Fibroblast of skin of left biceps (primary cell): ENCODE data around the gene TEAD3.
"Not testable (repeated sequence)": the region's sequence is repeated elsewhere in the genome, so short reads cannot be mapped to it uniquely, and the experiment has no call there.

ENCODE experiments used
- DNase-seq, 2 experiments: peaks; one replicate each; pipeline ENCODE4 v3.0.0-alpha.2; 2013; ENCODE audit warnings: low read depth in 2 of 2

TEAD3 gene

GRCh38 chr6:35496841-35497570, at the start of gene TEAD3:
TSS of gene TEAD3 (minus strand) at chr6:35497079.
- DNase-seq: no peak

GRCh38 chr6:35544769-35545361, 48.0 kb upstream of the TEAD3 start:
- no peak for DNase-seq

GRCh38 chr6:35543459-35544193, 46.7 kb upstream of the TEAD3 start:
- no peak for DNase-seq

GRCh38 chr6:35541836-35542235, 45.0 kb upstream of the TEAD3 start:
- no peak for DNase-seq

GRCh38 chr6:35539223-35539622, 42.3 kb upstream of the TEAD3 start:
- no peak for DNase-seq

GRCh38 chr6:35535847-35536246, 39.0 kb upstream of the TEAD3 start:
- not testable (repeated sequence) for DNase-seq

DNA sequence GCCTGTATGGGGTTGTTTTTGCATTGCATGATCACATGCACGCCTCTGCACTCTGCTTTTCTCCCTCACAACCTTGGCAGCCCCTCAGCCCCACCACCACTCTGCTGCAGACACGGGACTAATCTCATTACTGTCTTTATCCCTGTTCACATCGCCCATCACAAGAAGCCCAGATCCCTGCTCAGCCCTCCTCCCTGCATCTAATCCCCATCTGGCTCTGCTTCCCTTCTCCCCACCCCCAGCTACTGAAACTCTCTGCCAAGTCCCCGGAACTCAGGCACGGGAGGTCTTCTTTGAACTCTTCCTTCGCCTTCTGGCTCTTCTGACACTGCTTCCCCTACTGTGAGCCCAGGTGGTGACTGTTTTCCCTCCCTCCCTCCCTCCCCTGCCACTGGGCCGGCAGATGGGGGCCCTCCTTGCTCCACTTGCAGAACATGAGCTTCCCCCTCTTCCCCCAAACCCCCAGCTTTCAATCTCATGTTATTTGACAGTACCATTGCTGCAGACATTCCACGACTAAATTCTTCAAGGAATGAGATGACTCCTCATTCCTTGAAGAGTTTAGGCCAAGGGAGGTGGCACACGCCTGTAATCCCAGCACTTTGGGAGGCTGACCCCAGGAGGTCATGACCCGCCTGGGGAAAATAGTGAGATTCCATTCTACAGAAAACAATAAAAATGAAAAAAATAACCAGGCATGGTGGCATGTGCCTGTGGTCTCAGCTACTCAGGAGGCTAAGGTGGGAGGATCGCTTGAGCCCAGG, 37.7 kb upstream of the TEAD3 start:
- DNase-seq: no peak

GRCh38 chr6:35533981-35534380, 37.1 kb upstream of the TEAD3 start:
- no peak for DNase-seq

GRCh38 chr6:35532126-35532525, 35.2 kb upstream of the TEAD3 start:
- no peak for DNase-seq

GRCh38 chr6:35524380-35525020, 27.6 kb upstream of the TEAD3 start:
- no peak for DNase-seq

DNA sequence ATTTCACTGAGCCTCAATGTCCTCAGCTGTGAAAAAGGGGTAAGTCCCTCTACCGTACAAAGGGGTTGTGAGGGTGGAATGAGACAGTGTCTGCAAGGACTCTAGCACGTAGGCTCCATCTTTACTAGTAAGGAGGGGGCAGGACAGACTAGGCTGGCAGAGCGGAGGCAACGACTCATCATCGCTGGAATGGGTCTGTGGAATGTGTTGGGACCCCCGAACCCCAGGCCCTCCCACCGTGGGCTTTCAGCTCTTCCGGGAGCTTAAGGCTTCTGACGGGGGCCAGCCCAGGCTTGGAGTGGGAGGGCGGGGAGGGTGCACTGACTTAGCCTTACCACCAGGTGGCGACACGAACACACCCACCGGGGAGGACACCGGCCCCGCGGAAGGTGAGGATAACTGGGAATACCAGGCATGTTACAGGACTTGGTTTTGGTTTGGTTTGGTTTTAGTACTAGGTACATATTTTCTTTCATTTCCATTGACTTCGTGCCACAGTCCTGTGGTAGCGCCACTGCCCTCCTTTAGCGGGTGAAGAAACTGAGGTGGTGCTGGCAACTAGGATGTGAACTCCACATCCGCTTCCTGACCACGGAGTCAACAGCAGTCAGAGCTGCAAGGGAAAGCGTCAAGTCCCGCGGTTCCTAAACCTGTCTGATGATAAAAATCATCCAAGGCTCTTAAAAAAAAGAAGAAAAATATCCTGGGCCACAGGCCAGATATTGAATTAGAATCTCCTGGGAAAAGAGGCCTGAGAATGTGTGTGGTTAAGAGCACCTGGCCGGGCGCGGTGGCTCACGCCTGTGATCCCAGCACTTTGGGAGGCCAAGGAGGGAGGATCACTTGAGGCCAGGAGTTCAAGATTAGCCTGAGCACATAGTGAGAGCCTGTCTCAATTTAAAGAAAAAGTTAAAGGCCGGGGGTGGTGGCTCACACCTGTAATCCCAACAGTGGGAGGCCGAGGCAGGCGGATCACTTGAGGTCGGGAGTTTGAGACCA, 26.1 kb upstream of the TEAD3 start:
- peak; percentile 8 to 13 for DNase-seq

GRCh38 chr6:35522151-35522550, 25.3 kb upstream of the TEAD3 start:
- no peak for DNase-seq

DNA sequence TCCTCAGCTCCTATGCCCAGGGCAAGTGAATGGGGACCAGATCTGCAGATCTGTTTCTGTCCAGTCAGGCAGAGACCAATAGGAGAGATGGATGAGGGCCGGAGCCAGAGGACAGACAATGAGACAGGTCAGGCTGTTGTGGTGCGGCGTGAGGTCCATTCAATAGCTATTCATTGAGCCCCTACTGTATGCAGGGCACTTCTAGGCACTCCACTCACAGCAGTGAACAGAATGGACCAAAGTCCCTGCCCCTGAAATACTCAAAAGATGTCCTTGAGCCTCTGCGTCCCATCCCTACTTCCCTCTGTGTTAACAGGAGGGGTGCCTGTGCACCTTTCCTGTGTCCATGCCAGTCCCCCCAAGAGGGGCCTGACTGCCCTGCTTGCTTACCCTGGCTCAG, 24.4 kb upstream of the TEAD3 start:
- no peak for DNase-seq

DNA sequence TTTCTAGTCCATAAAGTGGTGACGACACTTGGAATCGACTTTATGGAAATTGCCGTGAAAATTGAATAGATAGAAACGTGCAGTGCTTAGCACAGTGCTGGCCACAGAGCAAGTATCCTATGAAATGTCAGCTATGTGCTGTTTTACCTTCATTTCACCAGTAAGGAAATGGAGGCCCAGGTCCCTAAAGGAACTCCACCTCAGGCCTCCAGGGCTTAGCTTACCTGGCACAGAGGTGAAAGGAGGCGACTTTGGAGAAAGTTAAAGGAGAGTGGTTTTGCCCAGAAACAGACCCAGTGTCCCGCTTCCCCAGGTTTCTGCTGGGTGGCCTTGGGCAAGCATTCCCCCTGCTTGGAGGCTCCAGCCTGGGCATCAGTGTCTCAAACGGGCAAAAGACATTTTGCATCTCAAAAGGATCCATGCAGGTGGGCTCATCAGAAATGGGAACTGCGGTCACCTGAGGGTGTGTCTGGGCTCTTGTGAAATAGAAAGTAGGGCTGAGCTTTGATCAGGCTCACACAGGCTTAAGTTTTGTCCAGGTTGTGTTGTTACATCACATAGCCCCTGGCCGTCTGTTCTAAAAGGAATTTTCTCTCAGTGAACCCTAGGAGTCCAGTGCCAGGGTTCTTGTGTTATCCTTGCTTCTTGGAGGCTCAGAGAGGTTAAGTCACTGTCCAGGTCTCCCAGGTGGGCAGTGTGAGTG, 22.6 kb upstream of the TEAD3 start:
- no peak for DNase-seq

GRCh38 chr6:35518566-35519312, 21.9 kb upstream of the TEAD3 start:
- DNase-seq: no peak

DNA sequence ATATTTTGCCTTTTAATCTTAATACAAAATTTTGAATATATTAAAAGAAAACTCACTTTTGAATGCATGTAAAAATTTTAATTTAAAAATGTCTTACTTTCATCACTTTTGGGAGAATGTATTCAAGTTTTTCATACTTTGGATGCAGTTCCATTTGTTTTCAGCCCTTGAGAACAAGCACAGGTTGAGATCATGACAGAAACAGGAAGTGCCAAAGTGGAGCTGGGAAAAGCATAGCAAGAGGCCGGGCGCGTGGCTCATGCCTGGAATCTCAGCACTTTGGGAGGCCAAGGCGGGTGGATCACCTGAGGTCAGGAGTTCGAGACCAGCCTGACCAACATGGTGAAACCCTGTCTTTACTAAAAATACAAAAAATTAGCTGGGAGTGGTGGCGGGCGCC, 21.1 kb upstream of the TEAD3 start:
- DNase-seq: not testable (repeated sequence)

- DNase-seq: no peak
Observed at GRCh38 chr6:35516712-35517111, 19.8 kb upstream of the TEAD3 start.

GRCh38 chr6:35515939-35516338, 19.1 kb upstream of the TEAD3 start:
- not testable (repeated sequence) for DNase-seq

GRCh38 chr6:35514587-35514986, 17.7 kb upstream of the TEAD3 start:
- no peak for DNase-seq
